H1 (cell line): ENCODE measurements around the gene SPACA4. TPM values are rescaled to one million over a fixed set of nuclear protein-coding genes. Genes with fewer than 3 reads are reported as not detected.
A peak's percentile ranks its signal among the peaks of the same experiment; 100 is the strongest.

Experiments
- KDM1A ChIP-seq: fragments of 200-600, 300-600 bp; sonication (generic); IDR thresholded peaks from 2 replicates; pipeline ENCODE4 v1.7.1; 2016; ENCODE audit warnings: mild to moderate bottlenecking, low read length, borderline replicate concordance
- POLR2AphosphoS5 ChIP-seq: IDR thresholded peaks from 2 replicates; pipeline ENCODE4 v1.6.1; 2011; ENCODE audit warnings: low read depth, low read length
- RBBP5 ChIP-seq: IDR thresholded peaks from 2 replicates; pipeline ENCODE4 v1.7.1; 2012; ENCODE audit warnings: low read depth, mild to moderate bottlenecking, inconsistent platforms, low read length, moderate library complexity, borderline replicate concordance
- RFX5 ChIP-seq: IDR thresholded peaks from 2 replicates; pipeline ENCODE4 v1.6.1; 2011; ENCODE audit warnings: low read depth, low read length, improper control_type of control experiment, borderline replicate concordance
- SIX5 ChIP-seq: IDR thresholded peaks from 2 replicates; pipeline ENCODE4 v1.6.1; 2011; ENCODE audit warnings: mild to moderate bottlenecking, low read depth, low read length
- SUZ12 ChIP-seq: fragments of 200-600 bp; sonication (generic); IDR thresholded peaks from 2 replicates; pipeline ENCODE4 v1.6.1; 2012; ENCODE audit warnings: mild to moderate bottlenecking, inconsistent platforms, low read length, moderate library complexity, mixed read lengths
- TAF1 ChIP-seq: IDR thresholded peaks from 2 replicates; pipeline ENCODE4 v1.6.1; 2011; ENCODE audit warnings: mild to moderate bottlenecking, low read depth, low read length
- polyA plus RNA-seq, 7 experiments: library from polyadenylated mRNA; depleted of rRNA in 3 of 7; stranded (reverse) in 5 of 7; unstranded in 2 of 7; fragments of >200 nt in 5 of 7; fragments of 200-250 nt in 2 of 7; gene quantifications; 1 replicate in 5 of 7; 2 replicates in 1 of 7; 4 replicates in 1 of 7; pipeline versions ENCODE4 v1.2.1 to v1.2.3, GENCODE V29; 2011 to 2013; ENCODE audit warnings: missing spikeins in 2 of 7, mixed read lengths in 2 of 7
- total RNA-seq: library from RNA; stranded (reverse); fragmentation: NEBNext Ultra II Directional; extraction: Animal tissue kit (Norgen Biotek cat#: 25700); gene quantifications from 2 replicates; pipeline ENCODE4 v1.2.1, GENCODE V29; 2021
- TF ChIP-seq, protein P1 (sequence below), 3 experiments: IDR thresholded peaks; 1 replicate in 2 of 3; 2 replicates in 1 of 3; pipeline versions ENCODE4 v1.5.1 to v1.6.1; 2011; ENCODE audit warnings: low read length in 3 of 3, mild to moderate bottlenecking in 3 of 3, inconsistent platforms in 2 of 3, low read depth in 1 of 3, moderate library complexity in 1 of 3; ENCODE audit not compliant: insufficient read depth in 1 of 3; ENCODE audit errors: control extremely low read depth in 1 of 3

SPACA4 gene
- total and polyA plus RNA-seq, 2 of the 8 experiments (the other 6 are each of a cell fraction or from before 2014, with no cell fraction given) = not detected

DNA sequence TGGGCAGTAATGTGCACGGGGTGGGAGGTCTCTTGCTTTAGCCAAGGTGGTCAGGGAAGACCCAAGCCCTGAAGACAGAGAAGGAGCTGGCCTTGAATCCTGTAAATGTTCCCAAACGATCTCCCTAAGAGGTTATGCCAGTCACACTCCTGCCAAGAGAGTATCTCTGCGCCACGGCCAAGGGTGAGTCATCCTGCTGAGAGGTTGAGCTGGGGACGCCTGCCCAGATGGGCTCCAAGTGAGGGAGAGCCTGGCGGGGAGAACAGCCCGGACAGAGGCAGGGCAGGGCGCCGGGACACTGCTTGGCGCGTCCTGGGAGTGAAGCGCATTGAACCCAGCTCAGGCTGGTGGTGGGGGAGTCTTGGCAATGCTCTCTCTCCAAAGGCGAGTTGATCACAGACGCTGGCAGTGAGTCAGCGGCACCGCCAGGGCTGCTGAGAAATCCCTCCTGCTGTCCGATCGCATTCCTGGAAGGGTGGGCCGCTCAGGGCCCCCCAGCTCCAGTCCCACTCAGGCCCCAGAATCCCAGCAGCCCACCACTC, 38.1 kb upstream of the SPACA4 start (continued):
- TF ChIP-seq TAF1 (peak; percentile 50), SUZ12 (no peak), KDM1A (no peak), SIX5 (no peak), POLR2AphosphoS5 (peak; percentile 45; the same call in 1 of the 2 replicates), RFX5 (no peak), RBBP5 (peak; percentile 72; the same call in 1 of the 2 replicates)
- TF ChIP-seq, protein P1, sequence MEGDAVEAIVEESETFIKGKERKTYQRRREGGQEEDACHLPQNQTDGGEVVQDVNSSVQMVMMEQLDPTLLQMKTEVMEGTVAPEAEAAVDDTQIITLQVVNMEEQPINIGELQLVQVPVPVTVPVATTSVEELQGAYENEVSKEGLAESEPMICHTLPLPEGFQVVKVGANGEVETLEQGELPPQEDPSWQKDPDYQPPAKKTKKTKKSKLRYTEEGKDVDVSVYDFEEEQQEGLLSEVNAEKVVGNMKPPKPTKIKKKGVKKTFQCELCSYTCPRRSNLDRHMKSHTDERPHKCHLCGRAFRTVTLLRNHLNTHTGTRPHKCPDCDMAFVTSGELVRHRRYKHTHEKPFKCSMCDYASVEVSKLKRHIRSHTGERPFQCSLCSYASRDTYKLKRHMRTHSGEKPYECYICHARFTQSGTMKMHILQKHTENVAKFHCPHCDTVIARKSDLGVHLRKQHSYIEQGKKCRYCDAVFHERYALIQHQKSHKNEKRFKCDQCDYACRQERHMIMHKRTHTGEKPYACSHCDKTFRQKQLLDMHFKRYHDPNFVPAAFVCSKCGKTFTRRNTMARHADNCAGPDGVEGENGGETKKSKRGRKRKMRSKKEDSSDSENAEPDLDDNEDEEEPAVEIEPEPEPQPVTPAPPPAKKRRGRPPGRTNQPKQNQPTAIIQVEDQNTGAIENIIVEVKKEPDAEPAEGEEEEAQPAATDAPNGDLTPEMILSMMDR (IDR thresholded peaks at IDR 0.05; ENCODE audit: control extremely low read depth in 1 of 3, insufficient read depth in 1 of 3, low read depth in 1 of 3, low read length in 3 of 3) = peak in 1 of 3 experiments; percentile 7; a peak in 2 of 4 replicates
